HepG2 (cell line): Measurements from ENCODE around the gene LAMB2. TPM values are rescaled to one million over a fixed set of nuclear protein-coding genes. Genes with fewer than 3 reads are reported as not detected.

Experiments used
- ATAC-seq: fragments of 200-7000 bp; cut with Tn5 transposase; 3 replicates; pipeline ENCODE4 v1.9.1; 2020; ENCODE audit warnings: mild to moderate bottlenecking, moderate library complexity
- BruUV-seq: library from RNA; stranded (reverse); fragments of 400-500 nt; replicated peaks from 2 replicates; lab custom pipeline; 2021; lab: Mats Ljungman, UMichigan
- CTCF ChIA-PET: fragments of 300-600 bp; formaldehyde crosslinking; extraction: SDS; loops from one replicate; lab custom pipeline; 2021; ENCODE audit warnings: low total read pairs, inconsistent platforms, low intra/inter-chr PET ratio; lab: Yijun Ruan, JAX
- POLR2A ChIA-PET: fragments of 350-600 bp; sonication (Branson Sonifier 250); formaldehyde crosslinking; loops from one replicate; lab custom pipeline; 2020; ENCODE audit warnings: antibody characterized with exemption, inconsistent platforms; lab: Yijun Ruan, JAX
- DNase-seq: peaks from one replicate; pipeline ENCODE4 v3.0.0-alpha.2; 2015; ENCODE audit warnings: low spot score
- FAIRE-seq: peaks from 3 replicates; lab custom pipeline; 2011; peaks lifted over from hg19 to GRCh38; lab: Jason Lieb, UNC
- H2AFZ ChIP-seq: one replicate; pipeline ENCODE4 v1.6.1; 2011; ENCODE audit warnings: low read length, inconsistent platforms
- H3K27ac ChIP-seq: fragments of 300-600 bp; 3 replicates; pipeline ENCODE4 v1.8.0; 2011; ENCODE audit warnings: mixed run types, mild to moderate bottlenecking, mixed read lengths, low read length, inconsistent platforms; ENCODE audit not compliant: insufficient read depth; ENCODE audit errors: extremely low read length
- H3K27me3 ChIP-seq, 2 experiments: fragments of 200-600 bp in 1 of 2; 2 replicates in 1 of 2; 3 replicates in 1 of 2; pipeline versions ENCODE4 v1.6.0 to v1.8.0; 2011; ENCODE audit warnings: low read length in 2 of 2, mild to moderate bottlenecking in 2 of 2, moderate library complexity in 2 of 2, inconsistent platforms in 1 of 2; ENCODE audit not compliant: insufficient read depth in 2 of 2, control insufficient read depth in 1 of 2
- H3K36me3 ChIP-seq, 2 experiments: fragments of 200-600 bp in 1 of 2; replicated peaks in 1 of 2; 2 replicates in 1 of 2; 3 replicates in 1 of 2; pipeline versions ENCODE4 v1.5.1 to v1.8.0; 2011; ENCODE audit warnings: low read length in 2 of 2, inconsistent platforms in 1 of 2; ENCODE audit not compliant: insufficient read depth in 2 of 2, control insufficient read depth in 1 of 2
- H3K4me1 ChIP-seq: 2 replicates; pipeline ENCODE4 v1.5.1; 2012; ENCODE audit warnings: low read length, inconsistent platforms; ENCODE audit not compliant: insufficient read depth
- H3K4me2 ChIP-seq: 2 replicates; pipeline ENCODE4 v1.6.0; 2011; ENCODE audit warnings: low read depth, low read length, inconsistent platforms
- H3K4me3 ChIP-seq, 3 experiments: fragments of 200-600 bp in 1 of 3; sonication (generic), shearing (Covaris generic) in 1 of 3; replicated peaks in 1 of 3; 2 replicates each; pipeline ENCODE4 v1.5.1; 2011 to 2016; ENCODE audit warnings: low read length in 3 of 3, inconsistent platforms in 2 of 3, low read depth in 2 of 3, mild to moderate bottlenecking in 2 of 3, control low read depth in 1 of 3, mixed read lengths in 1 of 3; ENCODE audit not compliant: insufficient read depth in 1 of 3
- H3K79me2 ChIP-seq: one replicate; pipeline ENCODE4 v1.6.1; 2011; ENCODE audit warnings: low read length, inconsistent platforms; ENCODE audit not compliant: insufficient read depth
- H3K9ac ChIP-seq: 2 replicates; pipeline ENCODE4 v1.6.0; 2011; ENCODE audit warnings: mild to moderate bottlenecking, low read depth, low read length, inconsistent platforms; ENCODE audit not compliant: insufficient read depth
- H3K9me3 ChIP-seq: 2 replicates; pipeline ENCODE4 v1.5.1; 2012; ENCODE audit warnings: mild to moderate bottlenecking, low read length
- H4K20me1 ChIP-seq: 2 replicates; pipeline ENCODE4 v1.6.0; 2011; ENCODE audit warnings: inconsistent platforms, mild to moderate bottlenecking, low read length, moderate library complexity; ENCODE audit not compliant: insufficient read depth
- CBX1 ChIP-seq: IDR thresholded peaks from one replicate; pipeline ENCODE4 v1.6.1; 2016; ENCODE audit warnings: antibody characterized with exemption, low read depth
- CENPX ChIP-seq: sonication (generic); formaldehyde crosslinking; IDR thresholded peaks from 2 replicates; pipeline ENCODE4 v1.9.0; 2021; ENCODE audit warnings: mild to moderate bottlenecking, missing genetic modification reagents, moderate library complexity
- DBP ChIP-seq: sonication (generic); formaldehyde crosslinking; IDR thresholded peaks from 2 replicates; pipeline ENCODE4 v1.4.0; 2020; ENCODE audit warnings: missing genetic modification reagents; ENCODE audit errors: not compliant biosample characterization
- DRAP1 ChIP-seq: IDR thresholded peaks from 2 replicates; pipeline ENCODE4 v1.6.1; 2016; ENCODE audit warnings: missing genetic modification reagents, missing compliant biosample characterization
- E2F1 ChIP-seq: sonication (generic); formaldehyde crosslinking; IDR thresholded peaks from 2 replicates; pipeline ENCODE4 v1.5.0; 2020; ENCODE audit warnings: missing genetic modification reagents
- EP300 ChIP-seq, 3 experiments: sonication (generic) in 1 of 3; formaldehyde crosslinking in 1 of 3; IDR thresholded peaks; 2 replicates each; pipeline versions ENCODE4 v1.5.1 to v1.6.1; 2011 to 2020; ENCODE audit warnings: low read depth in 2 of 3, low read length in 2 of 3, borderline replicate concordance in 1 of 3, improper control_type of control experiment in 1 of 3, mild to moderate bottlenecking in 1 of 3, missing genetic modification reagents in 1 of 3, moderate library complexity in 1 of 3
- ERF ChIP-seq: IDR thresholded peaks from 2 replicates; pipeline ENCODE4 v1.6.1; 2018; ENCODE audit warnings: missing biosample characterization, missing genetic modification reagents
- MTF2 ChIP-seq: sonication (generic); formaldehyde crosslinking; IDR thresholded peaks from 2 replicates; pipeline ENCODE4 v1.5.0; 2020; ENCODE audit warnings: missing genetic modification reagents, borderline replicate concordance
- NBN ChIP-seq: fragments of 450-650 bp; conservative IDR thresholded peaks from 2 replicates; pipeline ENCODE4 v1.6.1; 2017
- NFRKB ChIP-seq: fragments of 450-650 bp; IDR thresholded peaks from 2 replicates; pipeline ENCODE4 v1.6.1; 2017
- RBFOX2 ChIP-seq: fragments of 200-400 bp; formaldehyde crosslinking; IDR thresholded peaks from 2 replicates; pipeline ENCODE4 v1.6.1; 2017; ENCODE audit warnings: low read depth, mild to moderate bottlenecking, low read length
- STAG1 ChIP-seq: sonication (generic); formaldehyde crosslinking; IDR thresholded peaks from 2 replicates; pipeline ENCODE4 v1.4.0; 2020; ENCODE audit warnings: missing genetic modification reagents
- TRIM24 ChIP-seq: sonication (generic); formaldehyde crosslinking; IDR thresholded peaks from 2 replicates; pipeline ENCODE4 v1.8.0; 2022; ENCODE audit warnings: mild to moderate bottlenecking, missing genetic modification reagents
- ZNF263 ChIP-seq: sonication (generic); formaldehyde crosslinking; IDR thresholded peaks from 2 replicates; pipeline ENCODE4 v1.4.0; 2020; ENCODE audit warnings: missing genetic modification reagents
- ZNF446 ChIP-seq: sonication (generic); formaldehyde crosslinking; IDR thresholded peaks from 2 replicates; pipeline ENCODE4 v1.5.0; 2020; ENCODE audit warnings: mild to moderate bottlenecking, missing genetic modification reagents
- ZNF460 ChIP-seq: sonication (generic); formaldehyde crosslinking; IDR thresholded peaks from 2 replicates; pipeline ENCODE4 v1.5.1; 2020; ENCODE audit warnings: missing genetic modification reagents, mild to moderate bottlenecking, borderline replicate concordance
- ZSCAN29 ChIP-seq: sonication (generic); formaldehyde crosslinking; conservative IDR thresholded peaks from 2 replicates; pipeline ENCODE4 v1.4.0; 2020; ENCODE audit warnings: mild to moderate bottlenecking, missing genetic modification reagents
- WGBS: methylation state at CpG from one replicate; pipeline ENCODE4 v1.1.6; 2017; ENCODE audit warnings: low lambda C conversion rate; 5-methylcytosine and 5-hydroxymethylcytosine counted together
- in situ Hi-C: cut with HindIII; loops from 2 replicates; pipeline ENCODE4 v1.10.0; 2017; ENCODE audit warnings: low pct_unique_long_range_greater_than_20kb; ENCODE audit not compliant: extremely low pct_ligation_motif_present
- intact Hi-C: fragments of 100-400 bp; cut with micrococcal nuclease; formaldehyde crosslinking; loops from one replicate; pipeline ENCODE4 v1.10.0; 2022; ENCODE audit not compliant: unreplicated experiment
- polyA plus RNA-seq, 8 experiments: library from polyadenylated mRNA; depleted of rRNA in 3 of 8; stranded (reverse) in 7 of 8; unstranded in 1 of 8; fragments of >200 nt; fragmentation: Illumina TruSeq in 4 of 8; extraction: Trizol in 4 of 8; gene quantifications; 2 replicates each; pipeline versions ENCODE4 v1.2.1 to v1.2.3, GENCODE V29; 2011 to 2016; ENCODE audit warnings: low read depth in 4 of 8, missing spikeins in 1 of 8, mixed read lengths in 1 of 8; ENCODE audit not compliant: insufficient read depth in 1 of 8
- total RNA-seq, 5 experiments: library from RNA; depleted of rRNA; stranded (reverse); fragments of >200 nt; fragmentation: Illumina TruSeq; extraction: Trizol; gene quantifications; 2 replicates each; pipeline ENCODE4 v1.2.3, GENCODE V29; 2016; ENCODE audit warnings: low read depth in 1 of 5

Gene LAMB2
- total and polyA plus RNA-seq, 2 of the 13 experiments (the other 11 are each of a cell fraction or from before 2014, with no cell fraction given): 208 to 443 TPM

- H3K27ac ChIP-seq: peak within 1 kb of the TSS; percentile 60
- TF ChIP-seq EP300 (IDR thresholded peaks at IDR 0.05; ENCODE audit: low read depth in 2 of 2, low read length in 2 of 2): no peak
- peak; percentile 22; the same call in 1 of the 2 replicates for TF ChIP-seq EP300 (CRISPR knock-in tag; IDR thresholded peaks at IDR 0.05; ENCODE audit: borderline replicate concordance)
- TF ChIP-seq DRAP1 (CRISPR knock-in tag): peak; percentile 9; the same call in 1 of the 2 replicates
- peak; percentile 45; the same call in 1 of the 2 replicates for TF ChIP-seq ZNF263 (CRISPR knock-in tag)
- 0 out of 2 replicates have a peak, but pooled peaks have one; percentile 48 for TF ChIP-seq ZSCAN29 (CRISPR knock-in tag)
- TF ChIP-seq RBFOX2: peak; percentile 72
- no peak; the same call in 1 of the 2 replicates for TF ChIP-seq E2F1
- TF ChIP-seq NBN: no peak
- peak; percentile 71 for TF ChIP-seq STAG1 (CRISPR knock-in tag)
- TF ChIP-seq DBP (CRISPR knock-in tag): no peak
- no peak for TF ChIP-seq CBX1
- TF ChIP-seq MTF2: 0 out of 2 replicates have a peak, but pooled peaks have one; percentile 35
- TF ChIP-seq NFRKB: no peak
- TF ChIP-seq TRIM24 (CRISPR knock-in tag): peak; percentile 39; the same call in 1 of the 2 replicates
- no peak for TF ChIP-seq CENPX (CRISPR knock-in tag)
- peak; percentile 70; the same call in 1 of the 2 replicates for TF ChIP-seq ERF
- TF ChIP-seq ZNF460 (CRISPR knock-in tag): no peak; the same call in 1 of the 2 replicates
- no peak for TF ChIP-seq ZNF446 (CRISPR knock-in tag)
Observed at GRCh38 chr3:49171119-49171774, 38.4 kb upstream of the LAMB2 start, which contains the start of gene KLHDC8B. TSS of gene KLHDC8B (plus strand) at chr3:49171598. CDS start at chr3:49172770, 1,172 bp downstream.

More at GRCh38 chr3:49171119-49171774, 38.4 kb upstream of the LAMB2 start, which contains the start of gene KLHDC8B:
- H3K4me2 ChIP-seq: peak within 1 kb of the TSS; percentile 96
- no peaks in the 10 kb centered on the region for H4K20me1 ChIP-seq
- H3K27me3 ChIP-seq: no peaks in the 10 kb centered on the region; a peak in 1 of 5 replicates
- WGBS: 2% methylated on average over 10 of the region's 57 CpGs
- no TSS peak for BruUV-seq
- peak; percentile 82 for ATAC-seq
- intact Hi-C loops (no loop called here), in situ Hi-C loops (loop anchor here (25.0 kb wide), 1 partner anchor 266 kb away; the partner anchor contains the start of gene NICN1)
- ChIA-PET CTCF (interaction anchor here (1.2 to 1.5 kb wide), 2 partner anchors 169 to 278 kb away, joined by 4 to 5 read pairs; partner anchors contain the start of gene USP4), POLR2A (interaction anchor here (0.5 to 2.4 kb wide), 16 partner anchors 11 to 258 kb away, joined by 3 to 19 read pairs (median 4); partner anchors contain the start of genes IMPDH2, LAMB2, NDUFAF3 and NICN1)
- H3K9me3 ChIP-seq: no peaks in the 10 kb centered on the region
- H3K4me3 ChIP-seq: peak within 1 kb of the TSS; percentile 80 to 89 (median 80)
- peak within 1 kb of the TSS; percentile 81 for H3K9ac ChIP-seq
- H3K79me2 ChIP-seq: no peaks in the 10 kb centered on the region
- peaks cover 0 to 1% of the 10 kb centered on the region in 2 experiments; a peak in 1 of 5 replicates for H3K36me3 ChIP-seq
- peaks cover 60% of the 10 kb centered on the region for H3K4me1 ChIP-seq
- peak; percentile 36 for FAIRE-seq
- DNase-seq: peak; percentile 82
- peak within 1 kb of the TSS; percentile 32 for H2AFZ ChIP-seq
